BLaER1 treated with 17β-estradiol and CSF1 and Interleukin-3, amounts not matched to agents 10 nM and 100 nM (cell line): ENCODE data around the gene MPHOSPH6.

ENCODE experiments used
- H3K27ac ChIP-seq, 11 experiments: shearing (Covaris generic); formaldehyde crosslinking; 2 replicates each; pipeline ENCODE4 v1.8.1; 2022
- H3K27me3 ChIP-seq, 11 experiments: shearing (Covaris generic); formaldehyde crosslinking; 2 replicates each; pipeline ENCODE4 v1.8.1; 2022
- H3K36me3 ChIP-seq, 11 experiments: shearing (Covaris generic); formaldehyde crosslinking; 2 replicates each; pipeline ENCODE4 v1.8.1; 2022
- H3K4me1 ChIP-seq, 10 experiments: shearing (Covaris generic); formaldehyde crosslinking; 2 replicates each; pipeline ENCODE4 v1.8.1; 2022
- H3K4me2 ChIP-seq, 11 experiments: shearing (Covaris generic); formaldehyde crosslinking; 2 replicates each; pipeline ENCODE4 v1.8.1; 2022
- H3K4me3 ChIP-seq, 10 experiments: shearing (Covaris generic); formaldehyde crosslinking; 2 replicates each; pipeline ENCODE4 v1.8.1; 2022
- H3K9ac ChIP-seq, 11 experiments: shearing (Covaris generic); formaldehyde crosslinking; 2 replicates each; pipeline ENCODE4 v1.8.1; 2022
- H3K9me3 ChIP-seq, 11 experiments: shearing (Covaris generic); formaldehyde crosslinking; replicated peaks in 1 of 11; 2 replicates each; pipeline ENCODE4 v1.8.1; 2022
- H4K20me1 ChIP-seq, 11 experiments: shearing (Covaris generic); formaldehyde crosslinking; 2 replicates each; pipeline ENCODE4 v1.8.1; 2022
- Cebpa-rat ChIP-seq, 11 experiments: shearing (Covaris generic); IDR thresholded peaks; 2 replicates each; pipeline ENCODE4 v1.8.1; 2022

Gene MPHOSPH6

DNA sequence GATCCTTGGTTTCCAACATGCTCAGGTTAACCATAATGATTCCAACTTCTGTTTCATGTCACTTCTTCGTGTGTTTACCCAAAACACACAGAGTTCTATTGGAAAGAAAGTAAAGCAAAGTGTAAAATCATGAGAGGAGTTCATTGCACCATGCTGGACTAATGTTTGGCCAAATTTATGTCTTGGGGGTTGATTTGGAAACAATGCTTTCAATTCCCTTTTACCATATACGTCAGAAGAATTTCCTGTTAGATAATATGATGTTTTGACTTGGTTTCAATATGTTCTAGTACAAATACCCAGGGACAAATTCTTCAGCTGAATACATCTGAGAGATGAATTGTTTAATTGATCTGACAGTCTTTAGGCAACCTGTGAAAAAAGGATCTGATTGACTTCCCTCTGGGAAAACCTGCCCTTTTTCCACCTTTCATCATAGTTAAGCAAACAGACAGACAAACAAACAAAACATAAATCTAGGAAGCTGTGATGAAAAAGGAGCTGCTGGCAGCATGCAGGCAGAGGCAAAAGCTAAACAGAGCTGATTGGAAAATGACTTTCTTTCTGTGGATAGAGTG, 26.0 kb upstream of the MPHOSPH6 start:
- H3K27ac ChIP-seq = peak overlapping the region in 6 of 11 experiments; percentile 48 to 97 (median 92); a peak in 12 of 22 replicates
- H3K4me2 ChIP-seq = peak overlapping the region in 7 of 11 experiments; percentile 7 to 85 (median 65); a peak in 11 of 22 replicates
- H3K9ac ChIP-seq = peak overlapping the region in 5 of 11 experiments; percentile 65 to 84 (median 70); a peak in 10 of 22 replicates
- peak in 2 of 11 experiments; percentile 33 to 65; a peak in 2 of 22 replicates for TF ChIP-seq Cebpa-rat (IDR thresholded peaks at IDR 0.05)
- no peaks in the 10 kb centered on the region for H3K36me3 ChIP-seq
- no peaks in the 10 kb centered on the region for H3K9me3 ChIP-seq
- H3K27me3 ChIP-seq = no peaks in the 10 kb centered on the region
- no peak overlapping the region for H3K4me3 ChIP-seq
- H3K4me1 ChIP-seq = peaks cover 0 to 94% (median 27%) of the 10 kb centered on the region in 10 experiments; a peak in 13 of 20 replicates
- H4K20me1 ChIP-seq = no peaks in the 10 kb centered on the region

DNA sequence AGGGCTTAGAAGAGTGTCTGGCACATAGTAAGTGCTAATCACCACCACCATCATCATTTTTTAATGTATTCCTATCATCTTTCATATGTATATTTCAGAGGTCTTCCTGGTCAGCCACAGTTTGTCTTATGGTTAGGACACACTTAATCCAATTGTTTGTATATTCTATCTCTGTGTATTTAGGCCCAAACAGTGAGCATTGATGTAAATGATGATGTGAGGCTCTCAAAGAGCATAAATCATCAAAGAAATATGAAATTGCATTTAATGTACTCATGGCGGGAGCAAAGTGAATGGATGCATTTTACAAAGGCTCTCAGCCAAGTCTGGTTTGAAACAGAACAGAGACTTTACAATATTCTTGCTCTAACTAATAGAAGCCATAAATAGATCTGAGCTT, 24.1 kb upstream of the MPHOSPH6 start:
- peak overlapping the region in 5 of 11 experiments; percentile 88 to 97 (median 92); a peak in 11 of 22 replicates for H3K27ac ChIP-seq
- no peak overlapping the region for H3K4me3 ChIP-seq
- no peaks in the 10 kb centered on the region for H3K36me3 ChIP-seq
- no peak for TF ChIP-seq Cebpa-rat (IDR thresholded peaks at IDR 0.05)
- H3K9me3 ChIP-seq = no peaks in the 10 kb centered on the region
- H3K4me1 ChIP-seq = peaks cover 0 to 98% (median 32%) of the 10 kb centered on the region in 10 experiments; a peak in 13 of 20 replicates
- peak overlapping the region in 4 of 11 experiments; percentile 65 to 85 (median 74); a peak in 6 of 22 replicates for H3K4me2 ChIP-seq
- no peaks in the 10 kb centered on the region for H4K20me1 ChIP-seq
- H3K9ac ChIP-seq = peak overlapping the region in 2 of 11 experiments; percentile 80 to 84; a peak in 3 of 22 replicates
- no peaks in the 10 kb centered on the region for H3K27me3 ChIP-seq

GRCh38 chr16:82192665-82193064, 22.6 kb upstream of the MPHOSPH6 start:
- H3K27ac ChIP-seq = peak overlapping the region in 10 of 11 experiments; percentile 8 to 97 (median 79); a peak in 19 of 22 replicates
- H3K4me1 ChIP-seq = peaks cover 0 to 100% (median 32%) of the 10 kb centered on the region in 10 experiments; a peak in 13 of 20 replicates
- peak overlapping the region in 6 of 11 experiments; percentile 25 to 80 (median 74); a peak in 11 of 22 replicates for H3K9ac ChIP-seq
- H4K20me1 ChIP-seq = no peaks in the 10 kb centered on the region
- no peak overlapping the region for H3K4me3 ChIP-seq
- no peaks in the 10 kb centered on the region for H3K36me3 ChIP-seq
- H3K9me3 ChIP-seq = no peaks in the 10 kb centered on the region
- TF ChIP-seq Cebpa-rat (IDR thresholded peaks at IDR 0.05) = no peak; a peak in 1 of 22 replicates
- H3K27me3 ChIP-seq = no peaks in the 10 kb centered on the region
- H3K4me2 ChIP-seq = peak overlapping the region in 9 of 11 experiments; percentile 12 to 85 (median 65); a peak in 18 of 22 replicates

DNA sequence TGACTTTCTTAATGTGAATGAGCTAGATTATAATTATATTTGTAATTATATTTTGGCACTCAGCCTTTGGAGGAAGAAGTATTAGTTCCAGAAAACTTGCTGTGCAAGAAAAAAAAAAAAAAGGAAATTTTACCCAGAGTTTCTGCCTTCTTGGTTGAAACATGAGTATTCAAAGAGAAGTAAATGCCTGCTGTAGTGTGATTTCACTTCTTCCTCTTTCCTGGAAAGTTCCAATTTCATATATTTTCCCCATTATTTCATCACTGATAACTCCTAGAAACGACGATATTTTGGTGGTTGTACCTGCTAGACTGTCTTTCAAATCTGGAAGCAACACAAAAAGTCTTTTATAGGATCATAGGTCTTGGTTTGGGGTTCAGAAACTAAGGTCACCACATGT, 20.4 kb upstream of the MPHOSPH6 start:
- Histone ChIP-seq H4K20me1 (no peaks in the 10 kb centered on the region), H3K4me1 (peaks cover 0 to 97% (median 24%) of the 10 kb centered on the region in 10 experiments; a peak in 13 of 20 replicates), H3K9ac (peak overlapping the region in 4 of 11 experiments; percentile 1 to 72 (median 46); a peak in 5 of 22 replicates), H3K9me3 (no peaks in the 10 kb centered on the region), H3K4me2 (peak overlapping the region in 5 of 11 experiments; percentile 29 to 85 (median 65); a peak in 10 of 22 replicates), H3K27ac (peak overlapping the region in 5 of 11 experiments; percentile 38 to 97 (median 92); a peak in 10 of 22 replicates), H3K27me3 (no peaks in the 10 kb centered on the region), H3K36me3 (no peaks in the 10 kb centered on the region), H3K4me3 (no peak overlapping the region)
- no peak for TF ChIP-seq Cebpa-rat (IDR thresholded peaks at IDR 0.05)

GRCh38 chr16:82187829-82188228, 17.8 kb upstream of the MPHOSPH6 start:
- peak overlapping the region in 3 of 11 experiments; percentile 27 to 85 (median 65); a peak in 5 of 22 replicates for H3K4me2 ChIP-seq
- H3K4me1 ChIP-seq = peaks cover 0 to 97% (median 15%) of the 10 kb centered on the region in 10 experiments; a peak in 13 of 20 replicates
- H3K27me3 ChIP-seq = no peaks in the 10 kb centered on the region
- H3K4me3 ChIP-seq = no peak overlapping the region
- H4K20me1 ChIP-seq = no peaks in the 10 kb centered on the region
- H3K9me3 ChIP-seq = no peaks in the 10 kb centered on the region
- no peak for TF ChIP-seq Cebpa-rat (IDR thresholded peaks at IDR 0.05)
- H3K36me3 ChIP-seq = no peaks in the 10 kb centered on the region
- peak overlapping the region in 1 of 11 experiments; percentile 46; a peak in 3 of 22 replicates for H3K27ac ChIP-seq
- H3K9ac ChIP-seq = no peak overlapping the region

- no peaks in the 10 kb centered on the region for H3K27me3 ChIP-seq
- H3K27ac ChIP-seq = peak overlapping the region in 3 of 11 experiments; percentile 36 to 64 (median 40); a peak in 5 of 22 replicates
- no peak overlapping the region for H3K9ac ChIP-seq
- H3K36me3 ChIP-seq = no peaks in the 10 kb centered on the region
- TF ChIP-seq Cebpa-rat (IDR thresholded peaks at IDR 0.05) = no peak
- H3K4me3 ChIP-seq = no peak overlapping the region
- no peaks in the 10 kb centered on the region for H4K20me1 ChIP-seq
- no peaks in the 10 kb centered on the region for H3K9me3 ChIP-seq
- peak overlapping the region in 4 of 11 experiments; percentile 7 to 75 (median 64); a peak in 6 of 22 replicates for H3K4me2 ChIP-seq
- H3K4me1 ChIP-seq = peaks cover 0 to 84% (median 4%) of the 10 kb centered on the region in 10 experiments; a peak in 9 of 20 replicates
Observed at GRCh38 chr16:82185012-82185411, 15.0 kb upstream of the MPHOSPH6 start.

DNA sequence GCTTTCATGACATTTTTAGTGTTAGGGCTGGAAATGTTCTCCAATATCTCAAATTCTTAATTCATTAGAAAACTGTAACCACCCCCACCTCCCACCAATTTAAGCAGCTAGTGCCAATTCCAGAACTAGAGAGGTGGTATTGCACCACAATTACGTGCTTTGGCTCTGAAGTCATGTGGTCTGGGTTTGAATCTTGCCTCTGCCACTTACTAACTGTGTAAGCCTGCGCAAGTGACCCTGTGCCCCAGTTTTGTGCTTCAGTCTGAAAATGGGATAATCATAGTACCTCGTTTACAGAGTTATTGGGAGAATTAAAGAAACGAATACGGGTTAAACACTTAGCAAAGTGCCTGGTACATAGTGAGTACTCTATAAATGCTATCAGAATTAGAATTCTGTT, 14.2 kb upstream of the MPHOSPH6 start:
- no peak overlapping the region for H3K9ac ChIP-seq
- H3K27ac ChIP-seq = peak overlapping the region in 4 of 11 experiments; percentile 26 to 64 (median 38); a peak in 3 of 22 replicates
- no peaks in the 10 kb centered on the region for H3K27me3 ChIP-seq
- no peaks in the 10 kb centered on the region for H3K36me3 ChIP-seq
- no peaks in the 10 kb centered on the region for H3K9me3 ChIP-seq
- H4K20me1 ChIP-seq = no peaks in the 10 kb centered on the region
- peak overlapping the region in 4 of 11 experiments; percentile 7 to 75 (median 64); a peak in 7 of 22 replicates for H3K4me2 ChIP-seq
- H3K4me1 ChIP-seq = peaks cover 0 to 76% (median 3%) of the 10 kb centered on the region in 10 experiments; a peak in 9 of 20 replicates
- TF ChIP-seq Cebpa-rat (IDR thresholded peaks at IDR 0.05) = no peak
- no peak overlapping the region for H3K4me3 ChIP-seq

- Histone ChIP-seq H3K9ac (no peak overlapping the region), H3K4me3 (no peak overlapping the region), H3K4me2 (peak overlapping the region in 4 of 11 experiments; percentile 43 to 75 (median 64); a peak in 7 of 22 replicates), H3K4me1 (peaks cover 0 to 64% (median 3%) of the 10 kb centered on the region in 10 experiments; a peak in 9 of 20 replicates), H3K9me3 (no peaks in the 10 kb centered on the region), H4K20me1 (no peaks in the 10 kb centered on the region), H3K27me3 (no peaks in the 10 kb centered on the region), H3K27ac (peak overlapping the region in 1 of 11 experiments; percentile 64; a peak in 1 of 22 replicates), H3K36me3 (no peaks in the 10 kb centered on the region)
- TF ChIP-seq Cebpa-rat (IDR thresholded peaks at IDR 0.05) = peak in 7 of 11 experiments; percentile 30 to 72 (median 46); a peak in 6 of 22 replicates
Observed at GRCh38 chr16:82183004-82183397, 13.0 kb upstream of the MPHOSPH6 start.
